Measurements from ENCODE around the gene ABCB4.
"Not testable (repeated sequence)": the region's sequence is repeated elsewhere in the genome, so short reads cannot be mapped to it uniquely, and the experiment has no call there.

ABCB4 gene

GRCh38 chr7:87474533-87475358, 734 bp downstream of the ABCB4 start:
- peak; percentile 21 for DNase-seq (ENCODE audit: low spot score)

GRCh38 chr7:87473986-87474385, 1.5 kb downstream of the ABCB4 start:
- no peak for DNase-seq (ENCODE audit: low spot score)

GRCh38 chr7:87473192-87473591, 2.3 kb downstream of the ABCB4 start:
- DNase-seq (ENCODE audit: low spot score) = no peak

- no peak for DNase-seq (ENCODE audit: low spot score)
Observed at GRCh38 chr7:87471473-87471872, 4.0 kb downstream of the ABCB4 start.

GRCh38 chr7:87469204-87469603, 6.3 kb downstream of the ABCB4 start:
- DNase-seq (ENCODE audit: low spot score) = not testable (repeated sequence)

- DNase-seq (ENCODE audit: low spot score) = not testable (repeated sequence)
Observed at GRCh38 chr7:87465534-87465880, 10.0 kb downstream of the ABCB4 start.

- DNase-seq (ENCODE audit: low spot score) = not testable (repeated sequence)
Observed at GRCh38 chr7:87464830-87465533, 10.5 kb downstream of the ABCB4 start.

- no peak for DNase-seq (ENCODE audit: low spot score)
Observed at GRCh38 chr7:87463982-87464381, 11.5 kb downstream of the ABCB4 start.

GRCh38 chr7:87460444-87460843, 15.0 kb downstream of the ABCB4 start:
- DNase-seq (ENCODE audit: low spot score) = not testable (repeated sequence)

GRCh38 chr7:87459941-87460340, 15.5 kb downstream of the ABCB4 start:
- no peak for DNase-seq (ENCODE audit: low spot score)

- no peak for DNase-seq (ENCODE audit: low spot score)
Observed at GRCh38 chr7:87458148-87458547, 17.3 kb downstream of the ABCB4 start.

- no peak for DNase-seq (ENCODE audit: low spot score)
Observed at GRCh38 chr7:87456247-87456646, 19.2 kb downstream of the ABCB4 start.

- no peak for DNase-seq (ENCODE audit: low spot score)
Observed at GRCh38 chr7:87452279-87452678, 23.2 kb downstream of the ABCB4 start.

GRCh38 chr7:87451187-87451586, 24.3 kb downstream of the ABCB4 start:
- no peak for DNase-seq (ENCODE audit: low spot score)

- no peak for DNase-seq (ENCODE audit: low spot score)
Observed at GRCh38 chr7:87450706-87451105, 24.8 kb downstream of the ABCB4 start.

- DNase-seq (ENCODE audit: low spot score) = no peak
Observed at GRCh38 chr7:87448388-87448787, 27.1 kb downstream of the ABCB4 start.

- DNase-seq (ENCODE audit: low spot score) = no peak
Observed at GRCh38 chr7:87447116-87447635, 28.3 kb downstream of the ABCB4 start.

- DNase-seq (ENCODE audit: low spot score) = no peak
Observed at GRCh38 chr7:87445897-87446296, 29.6 kb downstream of the ABCB4 start.

GRCh38 chr7:87435546-87435945, 39.9 kb downstream of the ABCB4 start:
- DNase-seq (ENCODE audit: low spot score) = no peak

- no peak for DNase-seq (ENCODE audit: low spot score)
Observed at GRCh38 chr7:87432536-87432935, 42.9 kb downstream of the ABCB4 start.

- DNase-seq (ENCODE audit: low spot score) = no peak
Observed at GRCh38 chr7:87427288-87427687, 48.2 kb downstream of the ABCB4 start.

GRCh38 chr7:87426160-87426559, 49.3 kb downstream of the ABCB4 start:
- DNase-seq (ENCODE audit: low spot score) = no peak

- no peak for DNase-seq (ENCODE audit: low spot score)
Observed at GRCh38 chr7:87424075-87424474, 51.4 kb downstream of the ABCB4 start.
